Panc1 (cell line): Measurements from ENCODE around the gene GNRH2. TPM values are rescaled to one million over a fixed set of nuclear protein-coding genes. Genes with fewer than 3 reads are reported as not detected.

Experiments used
- ATAC-seq: fragments of 200-7000 bp; cut with Tn5 transposase; 2 replicates; pipeline ENCODE4 v1.9.1; 2020; ENCODE audit warnings: mild to moderate bottlenecking, moderate library complexity
- BruUV-seq: library from RNA; stranded (reverse); fragments of 400-500 nt; replicated peaks from 2 replicates; lab custom pipeline; 2021; lab: Mats Ljungman, UMichigan
- CTCF ChIA-PET: fragments of 300-600 bp; sonication (Branson Sonifier 250); formaldehyde crosslinking; loops from one replicate; lab custom pipeline; 2022; ENCODE audit warnings: antibody characterized with exemption; lab: Charles Lee
- POLR2A ChIA-PET: fragments of 300-600 bp; sonication (Branson Sonifier 250); formaldehyde crosslinking; loops from one replicate; lab custom pipeline; 2022; ENCODE audit warnings: antibody characterized with exemption; lab: Charles Lee
- DNase-seq: peaks from one replicate; pipeline ENCODE4 v3.0.0-alpha.2; 2010; ENCODE audit warnings: low read depth, low spot score
- H3K27ac ChIP-seq: 2 replicates; pipeline ENCODE4 v1.5.1; 2011; ENCODE audit warnings: mild to moderate bottlenecking, low read length, inconsistent platforms
- H3K27me3 ChIP-seq: fragments of 200-500 bp; sonication (Bioruptor generic); 2 replicates; pipeline ENCODE4 v1.6.0; 2014; ENCODE audit warnings: low read length, inconsistent platforms; ENCODE audit not compliant: control insufficient read depth, insufficient read depth
- H3K36me3 ChIP-seq: fragments of 200-500 bp; sonication (Bioruptor generic); 2 replicates; pipeline ENCODE4 v1.5.1; 2014; ENCODE audit warnings: inconsistent platforms, mild to moderate bottlenecking, low read length, moderate library complexity; ENCODE audit not compliant: control insufficient read depth, insufficient read depth
- H3K4me1 ChIP-seq: 2 replicates; pipeline ENCODE4 v1.5.1; 2011; ENCODE audit warnings: inconsistent platforms, mild to moderate bottlenecking, low read length, moderate library complexity; ENCODE audit not compliant: control insufficient read depth, insufficient read depth
- H3K4me3 ChIP-seq, 2 experiments: 2 replicates each; pipeline ENCODE4 v1.5.1; 2011 to 2012; ENCODE audit warnings: low read depth in 2 of 2, low read length in 2 of 2, mild to moderate bottlenecking in 2 of 2, inconsistent platforms in 1 of 2, moderate library complexity in 1 of 2
- H3K9me3 ChIP-seq: fragments of 200-500 bp; sonication (Bioruptor generic); 2 replicates; pipeline ENCODE4 v1.5.1; 2014; ENCODE audit warnings: low read depth, mild to moderate bottlenecking, inconsistent platforms, low read length, moderate library complexity; ENCODE audit not compliant: control insufficient read depth, insufficient read depth
- POLR2AphosphoS5 ChIP-seq: IDR thresholded peaks from 2 replicates; pipeline ENCODE4 v1.6.1; 2012; ENCODE audit warnings: mild to moderate bottlenecking, low read depth, low read length, moderate library complexity
- SIN3A ChIP-seq: IDR thresholded peaks from 2 replicates; pipeline ENCODE4 v1.6.1; 2012; ENCODE audit warnings: low read depth, mild to moderate bottlenecking, low read length, moderate library complexity, borderline replicate concordance; ENCODE audit not compliant: insufficient read depth
- TCF7L2 ChIP-seq: IDR thresholded peaks from 2 replicates; pipeline ENCODE4 v1.6.1; 2011; ENCODE audit warnings: mild to moderate bottlenecking, low read depth, low read length, inconsistent platforms
- in situ Hi-C: cut with HindIII; loops from 2 replicates; pipeline ENCODE4 v1.10.0; 2016; ENCODE audit warnings: low sequenced_read_pairs, low pct_unique_long_range_greater_than_20kb
- intact Hi-C: fragments of 100-400 bp; cut with micrococcal nuclease; formaldehyde crosslinking; loops from one replicate; pipeline ENCODE4 v1.10.0; 2022; ENCODE audit not compliant: unreplicated experiment
- total RNA-seq: library from RNA; stranded (reverse); gene quantifications from one replicate; pipeline ENCODE4 v1.2.1, GENCODE V29; 2021; ENCODE audit not compliant: unreplicated experiment
- TF ChIP-seq, protein P1 (sequence below), 2 experiments: IDR thresholded peaks; 2 replicates each; pipeline ENCODE4 v1.6.1; 2011 to 2012; ENCODE audit warnings: low read depth in 2 of 2, control low read depth in 1 of 2, low read length in 1 of 2, mild to moderate bottlenecking in 1 of 2, moderate library complexity in 1 of 2; ENCODE audit not compliant: insufficient read depth in 1 of 2
- TF ChIP-seq, protein P2 (sequence below): fragments of 450-650 bp; IDR thresholded peaks from 2 replicates; pipeline ENCODE4 v1.5.1; 2017; ENCODE audit warnings: mild to moderate bottlenecking

Gene GNRH2
- total RNA-seq, 1 experiment from 2014 or later, result 0.49 TPM

DNA sequence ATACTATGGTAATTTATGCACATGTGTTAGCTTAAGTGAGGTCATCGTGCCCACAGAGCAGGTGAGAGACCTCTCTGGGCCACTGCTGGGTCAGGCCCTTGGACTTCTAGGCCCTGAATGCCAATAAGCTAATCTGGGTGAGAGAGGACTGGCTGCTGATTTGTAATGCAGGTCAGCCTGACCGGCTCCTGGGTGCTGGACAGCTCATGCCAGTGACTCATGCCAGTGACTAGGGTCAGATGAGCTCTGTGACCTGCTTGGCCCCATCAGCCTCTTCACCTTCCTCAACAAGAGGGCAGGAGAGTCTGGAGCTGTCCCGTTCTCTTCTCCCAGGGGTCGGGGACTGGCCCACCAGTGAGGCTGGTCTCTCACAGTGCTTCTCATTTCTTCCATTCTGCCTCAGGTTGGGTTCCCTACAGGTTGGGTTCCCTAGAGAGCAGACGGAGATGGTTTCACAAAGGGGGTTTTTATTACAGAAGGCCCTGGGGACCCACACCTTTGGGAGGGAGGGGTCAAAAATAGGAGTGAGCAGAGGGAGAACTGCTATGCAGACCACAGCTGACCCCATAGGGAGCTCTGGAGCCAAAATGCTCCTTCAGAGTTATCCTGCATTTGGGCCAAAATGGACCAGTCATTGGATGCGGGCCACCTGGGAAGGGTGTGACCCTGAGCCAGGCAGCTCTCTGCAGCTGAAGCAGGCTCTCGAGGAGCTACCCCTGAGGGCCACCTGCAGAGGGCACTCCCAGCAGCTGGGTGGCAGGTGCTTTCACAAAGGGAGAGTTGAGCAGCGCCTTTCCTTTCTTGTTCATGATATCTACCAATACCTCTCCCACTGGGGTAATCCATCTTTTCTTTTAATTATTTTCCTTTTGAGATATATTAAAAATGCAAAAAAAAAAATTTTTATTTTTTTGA, 25.8 kb downstream of the GNRH2 start:
- no peaks in the 10 kb centered on the region for H3K27me3 ChIP-seq
- TF ChIP-seq SIN3A (no peak), TCF7L2 (no peak)
- TF ChIP-seq, protein P1, sequence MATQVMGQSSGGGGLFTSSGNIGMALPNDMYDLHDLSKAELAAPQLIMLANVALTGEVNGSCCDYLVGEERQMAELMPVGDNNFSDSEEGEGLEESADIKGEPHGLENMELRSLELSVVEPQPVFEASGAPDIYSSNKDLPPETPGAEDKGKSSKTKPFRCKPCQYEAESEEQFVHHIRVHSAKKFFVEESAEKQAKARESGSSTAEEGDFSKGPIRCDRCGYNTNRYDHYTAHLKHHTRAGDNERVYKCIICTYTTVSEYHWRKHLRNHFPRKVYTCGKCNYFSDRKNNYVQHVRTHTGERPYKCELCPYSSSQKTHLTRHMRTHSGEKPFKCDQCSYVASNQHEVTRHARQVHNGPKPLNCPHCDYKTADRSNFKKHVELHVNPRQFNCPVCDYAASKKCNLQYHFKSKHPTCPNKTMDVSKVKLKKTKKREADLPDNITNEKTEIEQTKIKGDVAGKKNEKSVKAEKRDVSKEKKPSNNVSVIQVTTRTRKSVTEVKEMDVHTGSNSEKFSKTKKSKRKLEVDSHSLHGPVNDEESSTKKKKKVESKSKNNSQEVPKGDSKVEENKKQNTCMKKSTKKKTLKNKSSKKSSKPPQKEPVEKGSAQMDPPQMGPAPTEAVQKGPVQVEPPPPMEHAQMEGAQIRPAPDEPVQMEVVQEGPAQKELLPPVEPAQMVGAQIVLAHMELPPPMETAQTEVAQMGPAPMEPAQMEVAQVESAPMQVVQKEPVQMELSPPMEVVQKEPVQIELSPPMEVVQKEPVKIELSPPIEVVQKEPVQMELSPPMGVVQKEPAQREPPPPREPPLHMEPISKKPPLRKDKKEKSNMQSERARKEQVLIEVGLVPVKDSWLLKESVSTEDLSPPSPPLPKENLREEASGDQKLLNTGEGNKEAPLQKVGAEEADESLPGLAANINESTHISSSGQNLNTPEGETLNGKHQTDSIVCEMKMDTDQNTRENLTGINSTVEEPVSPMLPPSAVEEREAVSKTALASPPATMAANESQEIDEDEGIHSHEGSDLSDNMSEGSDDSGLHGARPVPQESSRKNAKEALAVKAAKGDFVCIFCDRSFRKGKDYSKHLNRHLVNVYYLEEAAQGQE (IDR thresholded peaks at IDR 0.05; ENCODE audit: insufficient read depth in 1 of 2, low read depth in 2 of 2, low read length in 1 of 2), result peak; percentile 81 to 90
- in situ Hi-C loops, result no loop called here
- no TSS peak for BruUV-seq
- H3K4me3 ChIP-seq, result no peak overlapping the region
- DNase-seq (no peak), ATAC-seq (peak; percentile 83)
- H3K36me3 ChIP-seq, result no peaks in the 10 kb centered on the region
- no peaks in the 10 kb centered on the region for H3K9me3 ChIP-seq
- CTCF ChIA-PET, result no interaction called here
- intact Hi-C loops, result no loop called here
- POLR2A ChIA-PET, result interaction anchor here (0.6 kb wide), 1 partner anchor 101 kb away, joined by 8 read pairs; no protein-coding TSS in a partner anchor
- H3K4me1 ChIP-seq, result 0 out of 2 replicates have a peak, but pooled peaks cover 3% of the 10 kb centered on the region
- H3K27ac ChIP-seq, result no peak overlapping the region

DNA sequence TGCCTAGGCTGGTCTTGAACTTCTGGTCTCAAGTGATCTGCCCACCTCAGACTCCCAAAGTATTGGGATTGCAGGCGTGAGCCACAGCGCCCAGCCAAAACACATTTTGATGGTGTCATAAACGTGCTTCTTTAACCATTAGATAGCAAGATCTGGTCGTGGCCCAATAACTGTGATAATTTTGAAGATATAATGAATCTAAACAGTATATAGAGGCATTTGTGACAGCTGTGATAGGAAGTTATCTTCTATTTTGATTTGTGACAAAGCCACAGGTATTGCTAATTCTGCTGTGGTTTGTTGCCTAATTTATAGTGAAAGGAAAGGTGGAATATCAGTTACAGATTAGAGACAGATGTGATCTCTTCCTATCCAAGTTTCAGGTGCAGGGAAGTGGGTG, 27.3 kb downstream of the GNRH2 start:
- H3K27me3 ChIP-seq, result no peaks in the 10 kb centered on the region
- no peaks in the 10 kb centered on the region for H3K9me3 ChIP-seq
- POLR2A ChIA-PET, result no interaction called here
- 0 out of 2 replicates have a peak, but pooled peaks cover 3% of the 10 kb centered on the region for H3K4me1 ChIP-seq
- H3K27ac ChIP-seq, result no peak overlapping the region
- in situ Hi-C loops, result no loop called here
- DNase-seq, result no peak
- no TSS peak for BruUV-seq
- H3K4me3 ChIP-seq, result no peak overlapping the region
- intact Hi-C loops, result no loop called here
- no peaks in the 10 kb centered on the region for H3K36me3 ChIP-seq
- no peak for ATAC-seq
- TF ChIP-seq, protein P1 (IDR thresholded peaks at IDR 0.05; ENCODE audit: insufficient read depth in 1 of 2, low read depth in 2 of 2, low read length in 1 of 2), result no peak
- TF ChIP-seq, protein P2, sequence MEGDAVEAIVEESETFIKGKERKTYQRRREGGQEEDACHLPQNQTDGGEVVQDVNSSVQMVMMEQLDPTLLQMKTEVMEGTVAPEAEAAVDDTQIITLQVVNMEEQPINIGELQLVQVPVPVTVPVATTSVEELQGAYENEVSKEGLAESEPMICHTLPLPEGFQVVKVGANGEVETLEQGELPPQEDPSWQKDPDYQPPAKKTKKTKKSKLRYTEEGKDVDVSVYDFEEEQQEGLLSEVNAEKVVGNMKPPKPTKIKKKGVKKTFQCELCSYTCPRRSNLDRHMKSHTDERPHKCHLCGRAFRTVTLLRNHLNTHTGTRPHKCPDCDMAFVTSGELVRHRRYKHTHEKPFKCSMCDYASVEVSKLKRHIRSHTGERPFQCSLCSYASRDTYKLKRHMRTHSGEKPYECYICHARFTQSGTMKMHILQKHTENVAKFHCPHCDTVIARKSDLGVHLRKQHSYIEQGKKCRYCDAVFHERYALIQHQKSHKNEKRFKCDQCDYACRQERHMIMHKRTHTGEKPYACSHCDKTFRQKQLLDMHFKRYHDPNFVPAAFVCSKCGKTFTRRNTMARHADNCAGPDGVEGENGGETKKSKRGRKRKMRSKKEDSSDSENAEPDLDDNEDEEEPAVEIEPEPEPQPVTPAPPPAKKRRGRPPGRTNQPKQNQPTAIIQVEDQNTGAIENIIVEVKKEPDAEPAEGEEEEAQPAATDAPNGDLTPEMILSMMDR, result no peak
- no peak for TF ChIP-seq POLR2AphosphoS5
- TF ChIP-seq TCF7L2, result no peak
- TF ChIP-seq SIN3A, result no peak
- CTCF ChIA-PET, result interaction anchor here (0.7 kb wide), 1 partner anchor 163 kb away, joined by 4 read pairs; no protein-coding TSS in a partner anchor
